Dermis blood vessel endothelial cell (primary cell): Measurements from ENCODE around the gene ZNF837. TPM values are rescaled to one million over a fixed set of nuclear protein-coding genes. Genes with fewer than 3 reads are reported as not detected.
A peak's percentile ranks its signal among the peaks of the same experiment; 100 is the strongest.
"Not testable (repeated sequence)": the region's sequence is repeated elsewhere in the genome, so short reads cannot be mapped to it uniquely, and the experiment has no call there.

ENCODE experiments used
- DNase-seq: peaks from one replicate; pipeline ENCODE4 v3.0.0; 2010
- total RNA-seq: library from RNA; depleted of rRNA; stranded (reverse); fragments of >200 nt; gene quantifications from 2 replicates; pipeline ENCODE4 v1.2.3, GENCODE V29; 2014

Gene ZNF837
- 3.5 and 4.1 TPM in 2 replicates for total RNA-seq

- DNase-seq, result peak; percentile 100
Observed at GRCh38 chr19:58380662-58381459, at the start of gene ZNF837. TSS of gene ZNF837 (minus strand) at chr19:58381030. CDS start at chr19:58369332, 11,698 bp downstream.

- no peak for DNase-seq
Observed at GRCh38 chr19:58429745-58430144, 48.9 kb upstream of the ZNF837 start.

DNA sequence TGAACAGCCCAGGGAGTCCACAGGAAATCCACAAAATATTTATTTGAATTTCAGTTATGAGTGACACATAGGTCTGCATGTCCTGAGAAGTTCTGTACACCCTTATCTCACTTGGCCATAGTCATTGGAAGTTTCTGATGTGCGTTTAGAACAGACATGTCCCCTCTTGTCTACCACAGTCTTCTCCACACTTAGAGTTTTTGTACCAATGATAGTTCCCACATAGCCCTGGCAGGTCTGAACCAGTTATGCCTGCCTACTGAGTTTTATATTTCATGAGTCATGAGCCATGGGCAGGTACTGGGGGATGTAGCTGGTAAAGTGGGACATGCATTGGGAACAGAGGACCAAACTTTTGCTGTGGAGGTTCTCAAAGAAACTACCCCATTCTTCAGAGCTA, 47.8 kb upstream of the ZNF837 start:
- no peak for DNase-seq

DNA sequence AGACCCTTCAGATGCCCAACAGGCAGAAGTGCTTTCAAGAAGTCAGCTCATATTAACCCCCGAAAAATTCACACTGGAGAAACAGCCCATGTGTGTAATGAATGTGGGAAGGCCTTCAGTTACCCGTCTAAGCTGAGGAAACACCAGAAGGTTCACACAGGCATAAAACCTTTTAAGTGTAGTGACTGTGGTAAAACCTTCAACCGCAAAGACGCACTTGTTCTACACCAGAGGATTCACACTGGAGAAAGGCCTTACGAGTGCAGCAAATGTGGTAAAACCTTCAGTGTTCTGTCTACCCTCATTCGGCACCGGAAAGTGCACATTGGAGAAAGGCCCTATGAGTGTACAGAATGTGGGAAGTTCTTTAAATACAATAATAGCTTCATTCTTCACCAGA, 36.2 kb upstream of the ZNF837 start:
- no peak for DNase-seq

DNA sequence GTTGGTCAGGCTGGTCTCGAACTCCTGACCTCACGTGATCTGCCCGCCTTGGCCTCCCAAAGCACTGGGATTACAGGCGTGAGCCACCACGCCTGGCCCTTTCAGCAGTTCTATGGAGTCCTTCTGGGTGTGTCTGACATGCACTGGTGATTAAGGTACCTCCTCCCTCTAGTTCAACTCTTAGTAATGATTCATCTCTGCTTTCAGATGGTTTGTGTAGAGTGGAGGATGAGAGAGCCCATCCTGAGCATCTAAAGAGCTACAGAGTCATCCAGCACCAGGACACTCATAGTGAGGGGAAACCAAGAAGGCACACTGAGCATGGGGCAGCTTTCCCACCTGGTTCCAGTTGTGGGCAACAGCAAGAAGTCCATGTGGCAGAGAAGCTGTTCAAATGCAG, 35.8 kb upstream of the ZNF837 start:
- no peak for DNase-seq

GRCh38 chr19:58409010-58409790, 28.4 kb upstream of the ZNF837 start:
- DNase-seq, result peak; percentile 50

- DNase-seq, result peak; percentile 97
Observed at GRCh38 chr19:58408152-58409009, 27.6 kb upstream of the ZNF837 start, which contains the start of gene ZNF584. TSS of gene ZNF584 (plus strand) at chr19:58408649. CDS start at chr19:58409148, 499 bp downstream.

GRCh38 chr19:58407658-58408151, 26.9 kb upstream of the ZNF837 start:
- peak; percentile 24 for DNase-seq

- DNase-seq, result peak; percentile 33
Observed at GRCh38 chr19:58406818-58407657, 26.2 kb upstream of the ZNF837 start.

GRCh38 chr19:58403920-58404478, 23.2 kb upstream of the ZNF837 start:
- DNase-seq, result not testable (repeated sequence)

DNA sequence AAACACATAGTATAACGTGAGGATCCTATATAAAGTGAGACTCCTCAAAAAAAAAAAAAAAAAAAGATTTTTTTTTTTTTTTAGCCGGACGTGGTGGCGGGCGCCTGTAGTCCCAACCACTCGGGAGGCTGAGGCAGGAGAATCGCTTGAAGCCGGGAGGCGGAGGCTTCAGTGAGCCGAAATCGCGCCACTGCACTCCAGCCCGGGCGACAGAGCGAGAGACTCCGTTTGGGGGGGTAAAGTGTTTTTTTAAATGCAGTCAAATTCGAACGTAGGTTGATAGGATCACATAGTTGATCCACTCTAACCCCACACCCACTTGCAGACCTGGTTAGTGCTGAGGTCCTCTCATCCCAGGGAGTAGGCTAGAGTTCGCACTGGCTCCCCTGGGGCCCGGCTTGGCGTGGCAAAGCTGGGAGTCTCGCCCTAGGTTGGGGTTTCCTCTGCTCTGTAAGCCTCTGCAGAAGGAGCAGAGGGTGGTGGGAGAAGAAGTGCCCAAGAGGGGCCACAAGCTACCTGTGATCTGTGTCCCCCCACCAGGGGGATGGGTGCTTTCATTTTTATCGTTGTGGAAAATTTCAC, 21.1 kb upstream of the ZNF837 start:
- no peak for DNase-seq

GRCh38 chr19:58400916-58401839, 20.3 kb upstream of the ZNF837 start:
- peak; percentile 100 for DNase-seq

DNA sequence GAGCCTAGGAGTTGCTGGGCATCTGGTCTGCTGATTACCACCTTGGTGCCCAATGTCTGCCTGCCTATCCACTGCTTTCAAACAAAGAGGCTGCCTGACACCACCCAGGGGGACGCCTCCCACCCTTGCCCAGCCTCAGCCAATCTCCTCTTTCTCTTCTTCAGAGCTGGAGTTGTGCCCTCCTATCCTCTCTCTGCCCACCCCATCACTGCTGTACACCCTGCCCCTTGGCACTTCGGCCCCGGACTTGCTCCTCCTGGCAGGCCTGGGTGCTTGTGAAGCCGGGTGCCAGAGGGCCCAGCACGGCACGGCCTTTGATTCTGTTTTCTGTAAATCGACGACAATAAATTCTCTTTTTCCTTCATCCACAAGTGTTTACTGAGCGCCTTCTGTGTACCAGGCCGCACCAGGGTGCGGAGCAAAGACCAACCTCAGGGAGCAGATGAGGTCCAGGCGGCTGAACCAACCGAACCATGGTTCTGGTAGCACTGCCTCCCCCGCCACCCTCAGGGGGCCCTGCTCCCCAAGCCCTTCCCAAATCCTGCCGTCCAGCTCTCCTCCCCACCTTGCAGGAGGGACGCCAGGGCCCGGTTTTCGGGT, 19.6 kb upstream of the ZNF837 start:
- no peak for DNase-seq

GRCh38 chr19:58399903-58400302, 19.1 kb upstream of the ZNF837 start:
- no peak for DNase-seq

DNA sequence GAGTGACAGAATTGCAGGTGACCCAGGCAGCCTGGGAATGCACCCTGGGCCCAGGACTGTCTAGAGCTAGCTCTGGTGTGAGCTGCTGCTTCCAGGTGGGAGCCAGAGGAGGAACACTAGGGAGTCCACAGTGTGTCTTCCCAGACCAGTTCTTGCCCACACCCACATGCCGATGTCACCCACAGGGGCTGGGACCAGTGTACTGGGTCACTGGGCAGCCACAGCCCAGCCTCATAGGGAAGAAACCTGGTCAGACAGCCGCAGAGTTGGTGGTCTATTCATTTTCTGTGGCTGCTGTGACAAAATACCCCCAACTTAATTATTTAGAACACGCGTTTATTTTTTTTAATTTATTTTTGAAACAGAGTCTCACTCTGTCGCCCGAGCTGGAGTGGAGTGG, 17.7 kb upstream of the ZNF837 start:
- no peak for DNase-seq

- DNase-seq, result no peak
Observed at GRCh38 chr19:58398087-58398486, 17.3 kb upstream of the ZNF837 start.

GRCh38 chr19:58397533-58398037, 16.8 kb upstream of the ZNF837 start:
- DNase-seq, result no peak

DNA sequence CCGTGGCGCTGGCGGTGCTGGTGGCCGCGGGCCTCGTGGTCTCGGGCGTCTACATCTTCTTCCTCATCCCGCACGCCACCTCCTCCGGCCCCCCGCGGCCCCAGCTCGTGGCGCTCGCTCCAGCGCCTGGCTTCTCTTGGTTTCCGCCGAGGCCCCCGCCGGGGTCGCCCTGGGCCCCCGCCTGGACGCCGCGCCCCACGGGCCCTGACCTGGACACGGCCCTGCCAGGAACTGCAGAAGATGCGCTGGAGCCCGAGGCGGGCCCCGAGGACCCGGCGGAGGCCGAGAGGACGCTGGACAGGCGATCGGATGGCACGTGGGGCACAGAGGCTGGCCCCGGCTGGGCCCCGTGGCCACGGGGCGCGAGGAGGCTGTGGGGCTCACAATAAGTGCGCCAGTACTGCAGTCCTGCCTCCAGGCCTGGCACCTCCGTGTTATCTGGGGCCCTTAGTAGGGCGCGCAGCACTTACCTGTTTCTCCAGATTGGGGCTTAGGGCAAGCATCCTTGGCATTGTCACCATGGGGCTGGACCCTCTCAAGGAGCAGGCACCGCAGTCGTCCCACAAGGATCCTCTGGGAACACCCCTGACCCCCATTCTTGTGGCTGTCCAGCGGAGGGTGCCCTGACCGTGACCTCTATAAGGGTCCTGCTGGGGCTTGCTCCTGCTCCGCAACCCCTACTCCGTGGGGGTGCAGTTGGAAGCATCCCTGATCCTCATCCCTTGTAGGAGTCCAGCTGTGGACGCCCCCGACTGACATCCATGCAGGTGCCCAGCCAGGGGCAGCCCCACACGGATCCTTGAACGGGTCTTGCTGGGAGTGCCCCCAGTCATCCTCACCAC, 16.1 kb upstream of the ZNF837 start:
- no peak for DNase-seq
